Measurements from ENCODE around the gene ROR1.

Gene ROR1

GRCh38 chr1:64166629-64167028 lies 392.8 kb downstream of the ROR1 start:
- H3K4me1 ChIP-seq (ENCODE audit: insufficient read depth, low read length) = peaks cover 8% of the 10 kb centered on the region
- peaks cover 6% of the 10 kb centered on the region; the same call in 1 of the 2 replicates for H3K36me3 ChIP-seq (ENCODE audit: insufficient read depth, low read length)
- H3K9me3 ChIP-seq (ENCODE audit: control insufficient read depth, insufficient read depth, low read length) = peaks cover 7% of the 10 kb centered on the region; the same call in 1 of the 2 replicates
- H3K9ac ChIP-seq (ENCODE audit: low read depth, low read length) = no peak overlapping the region

GRCh38 chr1:64167176-64167575 lies 393.4 kb downstream of the ROR1 start:
- peaks cover 7% of the 10 kb centered on the region; the same call in 1 of the 2 replicates for H3K9me3 ChIP-seq (ENCODE audit: control insufficient read depth, insufficient read depth, low read length)
- no peak overlapping the region for H3K9ac ChIP-seq (ENCODE audit: low read depth, low read length)
- H3K36me3 ChIP-seq (ENCODE audit: insufficient read depth, low read length) = peaks cover 6% of the 10 kb centered on the region; the same call in 1 of the 2 replicates
- peaks cover 12% of the 10 kb centered on the region for H3K4me1 ChIP-seq (ENCODE audit: insufficient read depth, low read length)

- no peak overlapping the region for H3K9ac ChIP-seq (ENCODE audit: low read depth, low read length)
- peaks cover 7% of the 10 kb centered on the region; the same call in 1 of the 2 replicates for H3K9me3 ChIP-seq (ENCODE audit: control insufficient read depth, insufficient read depth, low read length)
- peaks cover 6% of the 10 kb centered on the region; the same call in 1 of the 2 replicates for H3K36me3 ChIP-seq (ENCODE audit: insufficient read depth, low read length)
- H3K4me1 ChIP-seq (ENCODE audit: insufficient read depth, low read length) = peaks cover 14% of the 10 kb centered on the region
These were observed 397.4 kb downstream of the ROR1 start for GRCh38 chr1:64171246-64171645.

- peaks cover 6% of the 10 kb centered on the region; the same call in 1 of the 2 replicates for H3K36me3 ChIP-seq (ENCODE audit: insufficient read depth, low read length)
- H3K9me3 ChIP-seq (ENCODE audit: control insufficient read depth, insufficient read depth, low read length) = peaks cover 7% of the 10 kb centered on the region; the same call in 1 of the 2 replicates
- no peak overlapping the region for H3K9ac ChIP-seq (ENCODE audit: low read depth, low read length)
- H3K4me1 ChIP-seq (ENCODE audit: insufficient read depth, low read length) = peaks cover 19% of the 10 kb centered on the region
These were observed 398.0 kb downstream of the ROR1 start for GRCh38 chr1:64171797-64172281.

GRCh38 chr1:64172458-64172983 lies 398.7 kb downstream of the ROR1 start:
- Histone ChIP-seq H3K4me1 (ENCODE audit: insufficient read depth, low read length) (peaks cover 20% of the 10 kb centered on the region), H3K9me3 (ENCODE audit: control insufficient read depth, insufficient read depth, low read length) (peaks cover 7% of the 10 kb centered on the region; the same call in 1 of the 2 replicates), H3K9ac (ENCODE audit: low read depth, low read length) (no peak overlapping the region)

GRCh38 chr1:64173336-64173940 lies 399.6 kb downstream of the ROR1 start:
- Histone ChIP-seq H3K9me3 (ENCODE audit: control insufficient read depth, insufficient read depth, low read length) (peaks cover 7% of the 10 kb centered on the region; the same call in 1 of the 2 replicates), H3K9ac (ENCODE audit: low read depth, low read length) (no peak overlapping the region)

More at GRCh38 chr1:64172458-64172983, 398.7 kb downstream of the ROR1 start:
- peaks cover 1% of the 10 kb centered on the region; the same call in 1 of the 2 replicates for H3K36me3 ChIP-seq (ENCODE audit: insufficient read depth, low read length)

GRCh38 chr1:64175639-64176038 lies 401.8 kb downstream of the ROR1 start:
- H3K9me3 ChIP-seq (ENCODE audit: control insufficient read depth, insufficient read depth, low read length) = no peaks in the 10 kb centered on the region
- no peak overlapping the region for H3K9ac ChIP-seq (ENCODE audit: low read depth, low read length)
- H3K36me3 ChIP-seq (ENCODE audit: insufficient read depth, low read length) = no peaks in the 10 kb centered on the region
- peaks cover 20% of the 10 kb centered on the region for H3K4me1 ChIP-seq (ENCODE audit: insufficient read depth, low read length)

More at GRCh38 chr1:64173336-64173940, 399.6 kb downstream of the ROR1 start:
- H3K36me3 ChIP-seq (ENCODE audit: insufficient read depth, low read length) = no peaks in the 10 kb centered on the region; the same call in 1 of the 2 replicates
- peaks cover 20% of the 10 kb centered on the region for H3K4me1 ChIP-seq (ENCODE audit: insufficient read depth, low read length)

GRCh38 chr1:64176659-64177058 lies 402.8 kb downstream of the ROR1 start:
- peaks cover 16% of the 10 kb centered on the region for H3K4me1 ChIP-seq (ENCODE audit: insufficient read depth, low read length)
- H3K9me3 ChIP-seq (ENCODE audit: control insufficient read depth, insufficient read depth, low read length) = no peaks in the 10 kb centered on the region

GRCh38 chr1:64179588-64179987 lies 405.8 kb downstream of the ROR1 start:
- Histone ChIP-seq H3K9me3 (ENCODE audit: control insufficient read depth, insufficient read depth, low read length) (no peaks in the 10 kb centered on the region), H3K36me3 (ENCODE audit: insufficient read depth, low read length) (no peaks in the 10 kb centered on the region), H3K9ac (ENCODE audit: low read depth, low read length) (no peak overlapping the region), H3K4me1 (ENCODE audit: insufficient read depth, low read length) (peaks cover 6% of the 10 kb centered on the region; the same call in 1 of the 2 replicates)

More at GRCh38 chr1:64176659-64177058, 402.8 kb downstream of the ROR1 start:
- no peaks in the 10 kb centered on the region for H3K36me3 ChIP-seq (ENCODE audit: insufficient read depth, low read length)
- H3K9ac ChIP-seq (ENCODE audit: low read depth, low read length) = no peak overlapping the region

GRCh38 chr1:64182207-64182606 lies 408.4 kb downstream of the ROR1 start:
- H3K9ac ChIP-seq (ENCODE audit: low read depth, low read length) = no peak overlapping the region
- no peaks in the 10 kb centered on the region for H3K4me1 ChIP-seq (ENCODE audit: insufficient read depth, low read length)
- H3K9me3 ChIP-seq (ENCODE audit: control insufficient read depth, insufficient read depth, low read length) = no peaks in the 10 kb centered on the region
- no peaks in the 10 kb centered on the region for H3K36me3 ChIP-seq (ENCODE audit: insufficient read depth, low read length)

- H3K36me3 ChIP-seq (ENCODE audit: insufficient read depth, low read length) = no peaks in the 10 kb centered on the region
- H3K4me1 ChIP-seq (ENCODE audit: insufficient read depth, low read length) = no peaks in the 10 kb centered on the region
- no peaks in the 10 kb centered on the region for H3K9me3 ChIP-seq (ENCODE audit: control insufficient read depth, insufficient read depth, low read length)
- no peak overlapping the region for H3K9ac ChIP-seq (ENCODE audit: low read depth, low read length)
These were observed 409.7 kb downstream of the ROR1 start for GRCh38 chr1:64183395-64184002.

GRCh38 chr1:64184003-64184440 lies 410.2 kb downstream of the ROR1 start:
- H3K9ac ChIP-seq (ENCODE audit: low read depth, low read length) = no peak overlapping the region
- H3K4me1 ChIP-seq (ENCODE audit: insufficient read depth, low read length) = no peaks in the 10 kb centered on the region
- no peaks in the 10 kb centered on the region for H3K9me3 ChIP-seq (ENCODE audit: control insufficient read depth, insufficient read depth, low read length)
- no peaks in the 10 kb centered on the region for H3K36me3 ChIP-seq (ENCODE audit: insufficient read depth, low read length)

GRCh38 chr1:64186138-64186897 lies 412.5 kb downstream of the ROR1 start:
- Histone ChIP-seq H3K9me3 (ENCODE audit: control insufficient read depth, insufficient read depth, low read length) (no peaks in the 10 kb centered on the region), H3K9ac (ENCODE audit: low read depth, low read length) (no peak overlapping the region), H3K4me1 (ENCODE audit: insufficient read depth, low read length) (no peaks in the 10 kb centered on the region), H3K36me3 (ENCODE audit: insufficient read depth, low read length) (no peaks in the 10 kb centered on the region)

GRCh38 chr1:64186898-64187280 lies 413.1 kb downstream of the ROR1 start:
- no peaks in the 10 kb centered on the region for H3K9me3 ChIP-seq (ENCODE audit: control insufficient read depth, insufficient read depth, low read length)
- no peaks in the 10 kb centered on the region for H3K4me1 ChIP-seq (ENCODE audit: insufficient read depth, low read length)
- H3K9ac ChIP-seq (ENCODE audit: low read depth, low read length) = no peak overlapping the region
- H3K36me3 ChIP-seq (ENCODE audit: insufficient read depth, low read length) = no peaks in the 10 kb centered on the region

Data from ES-I3 (cell line).